ENCODE results near the gene MICU2. TPM values are rescaled to one million over a fixed set of nuclear protein-coding genes. Genes with fewer than 3 reads are reported as not detected.

MICU2 gene
- total and polyA plus RNA-seq, 3 donors from 2014 or later: 43.2 to 98.9 (median 81.1) TPM

- Histone ChIP-seq H3K36me3 (ENCODE audit: low read depth, missing control alignments) (no peaks in the 10 kb centered on the region), H3K4me1 (no peaks in the 10 kb centered on the region), H3K27me3 (no peaks in the 10 kb centered on the region), H3K4me3 (no peak overlapping the region), H3K27ac (no peak overlapping the region), H3K9me3 (no peaks in the 10 kb centered on the region)
- intact Hi-C loops (cut with DNase I; ENCODE audit: low total_unique reads): loop anchor here (5.0 kb wide), 1 partner anchor 178 kb away; no protein-coding TSS in a partner anchor
- WGBS, 2 donors: 68 to 69% methylated on average over 6 of the region's 6 CpGs
- DNase-seq: no peak
- TF ChIP-seq CTCF (IDR thresholded peaks at IDR 0.05): no peak
- no peak for TF ChIP-seq POLR2A (IDR thresholded peaks at IDR 0.05)
Observed at GRCh38 chr13:21475115-21475514, 128.9 kb downstream of the MICU2 start.

GRCh38 chr13:21470785-21471184 is 133.2 kb downstream of the MICU2 start:
- Histone ChIP-seq H3K9me3 (no peaks in the 10 kb centered on the region), H3K4me1 (no peaks in the 10 kb centered on the region), H3K27ac (no peak overlapping the region), H3K36me3 (ENCODE audit: low read depth, missing control alignments) (no peaks in the 10 kb centered on the region), H3K4me3 (no peak overlapping the region), H3K27me3 (no peaks in the 10 kb centered on the region)
- TF ChIP-seq POLR2A (IDR thresholded peaks at IDR 0.05): no peak
- no peak for TF ChIP-seq CTCF (IDR thresholded peaks at IDR 0.05)
- intact Hi-C loops (cut with DNase I; ENCODE audit: low total_unique reads): no loop called here
- DNase-seq: no peak

GRCh38 chr13:21466527-21466926 is 137.4 kb downstream of the MICU2 start:
- no peak for DNase-seq
- WGBS, 2 donors: 64 to 65% methylated on average over 7 of the region's 7 CpGs
- intact Hi-C loops (cut with DNase I; ENCODE audit: low total_unique reads): no loop called here

GRCh38 chr13:21465710-21466160 is 138.2 kb downstream of the MICU2 start:
- 53 to 69% methylated on average over 9 of the region's 9 CpGs for WGBS, 2 donors
- TF ChIP-seq CTCF (IDR thresholded peaks at IDR 0.05) (no peak), POLR2A (IDR thresholded peaks at IDR 0.05) (no peak)
- Histone ChIP-seq H3K9me3 (no peaks in the 10 kb centered on the region), H3K4me1 (no peaks in the 10 kb centered on the region), H3K27ac (no peak overlapping the region), H3K36me3 (ENCODE audit: low read depth, missing control alignments) (no peaks in the 10 kb centered on the region), H3K27me3 (no peaks in the 10 kb centered on the region), H3K4me3 (no peak overlapping the region)
- no peak for DNase-seq
- intact Hi-C loops (cut with DNase I; ENCODE audit: low total_unique reads): no loop called here

More at GRCh38 chr13:21466527-21466926, 137.4 kb downstream of the MICU2 start:
- H3K36me3 ChIP-seq (ENCODE audit: low read depth, missing control alignments): no peaks in the 10 kb centered on the region
- no peak overlapping the region for H3K27ac ChIP-seq
- no peak overlapping the region for H3K4me3 ChIP-seq
- H3K9me3 ChIP-seq: no peaks in the 10 kb centered on the region
- H3K4me1 ChIP-seq: no peaks in the 10 kb centered on the region
- TF ChIP-seq CTCF (IDR thresholded peaks at IDR 0.05) (no peak), POLR2A (IDR thresholded peaks at IDR 0.05) (no peak)
- no peaks in the 10 kb centered on the region for H3K27me3 ChIP-seq

- intact Hi-C loops (cut with DNase I; ENCODE audit: low total_unique reads): no loop called here
- Histone ChIP-seq H3K27me3 (no peaks in the 10 kb centered on the region), H3K27ac (no peak overlapping the region), H3K4me1 (no peaks in the 10 kb centered on the region), H3K36me3 (ENCODE audit: low read depth, missing control alignments) (no peaks in the 10 kb centered on the region), H3K4me3 (no peak overlapping the region), H3K9me3 (no peaks in the 10 kb centered on the region)
- DNase-seq: no peak
- TF ChIP-seq POLR2A (IDR thresholded peaks at IDR 0.05): no peak
- no peak for TF ChIP-seq CTCF (IDR thresholded peaks at IDR 0.05)
Observed at GRCh38 chr13:21463424-21463823, 140.5 kb downstream of the MICU2 start.
